GM10266 (cell line): ENCODE data around the gene GLYR1.

Source experiments
- DNase-seq: peaks from one replicate; pipeline ENCODE4 v3.0.0; 2012; ENCODE audit errors: extremely low spot score
- TF ChIP-seq, protein P1 (sequence below): IDR thresholded peaks from 2 replicates; pipeline ENCODE4 v1.5.1; 2012; ENCODE audit warnings: mild to moderate bottlenecking, low read depth; ENCODE audit not compliant: control insufficient read depth, insufficient read depth; ENCODE audit errors: missing control alignments

Gene GLYR1

DNA sequence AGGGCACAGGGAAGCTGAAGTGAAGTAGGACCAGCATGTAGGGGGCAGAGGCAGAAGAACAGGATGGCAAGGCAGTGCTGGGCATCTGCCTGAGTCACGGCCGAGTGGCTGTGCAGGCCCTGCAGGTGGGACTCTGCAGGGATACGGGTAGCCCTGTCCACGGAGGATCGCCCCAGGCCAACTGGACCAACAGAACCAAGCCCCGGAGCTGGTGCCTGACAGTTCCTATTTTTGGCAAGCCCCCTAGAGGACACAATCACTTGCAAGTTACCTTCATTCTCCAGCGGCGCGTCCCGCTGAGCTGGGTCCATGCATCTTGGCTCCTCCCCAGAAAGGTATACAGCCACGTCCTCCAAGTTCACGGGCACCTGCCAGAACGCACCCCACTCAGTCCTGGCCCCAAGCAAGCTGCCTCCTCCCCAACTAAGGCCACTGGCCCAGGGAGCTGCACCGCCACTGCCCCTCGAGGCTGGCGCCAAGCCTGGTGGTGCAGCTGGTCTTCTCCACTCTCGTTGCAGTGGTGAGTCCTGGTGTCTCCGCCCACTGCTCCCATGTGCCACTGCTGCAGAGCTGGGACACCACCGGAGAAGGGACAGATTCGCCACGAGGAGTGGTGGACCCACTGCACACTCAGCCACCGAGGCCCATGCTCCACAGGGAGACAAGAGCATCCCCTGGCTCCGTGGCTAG is 86.7 kb downstream of the GLYR1 start:
- no peak for DNase-seq
- TF ChIP-seq, protein P1, sequence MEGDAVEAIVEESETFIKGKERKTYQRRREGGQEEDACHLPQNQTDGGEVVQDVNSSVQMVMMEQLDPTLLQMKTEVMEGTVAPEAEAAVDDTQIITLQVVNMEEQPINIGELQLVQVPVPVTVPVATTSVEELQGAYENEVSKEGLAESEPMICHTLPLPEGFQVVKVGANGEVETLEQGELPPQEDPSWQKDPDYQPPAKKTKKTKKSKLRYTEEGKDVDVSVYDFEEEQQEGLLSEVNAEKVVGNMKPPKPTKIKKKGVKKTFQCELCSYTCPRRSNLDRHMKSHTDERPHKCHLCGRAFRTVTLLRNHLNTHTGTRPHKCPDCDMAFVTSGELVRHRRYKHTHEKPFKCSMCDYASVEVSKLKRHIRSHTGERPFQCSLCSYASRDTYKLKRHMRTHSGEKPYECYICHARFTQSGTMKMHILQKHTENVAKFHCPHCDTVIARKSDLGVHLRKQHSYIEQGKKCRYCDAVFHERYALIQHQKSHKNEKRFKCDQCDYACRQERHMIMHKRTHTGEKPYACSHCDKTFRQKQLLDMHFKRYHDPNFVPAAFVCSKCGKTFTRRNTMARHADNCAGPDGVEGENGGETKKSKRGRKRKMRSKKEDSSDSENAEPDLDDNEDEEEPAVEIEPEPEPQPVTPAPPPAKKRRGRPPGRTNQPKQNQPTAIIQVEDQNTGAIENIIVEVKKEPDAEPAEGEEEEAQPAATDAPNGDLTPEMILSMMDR: no peak

DNA sequence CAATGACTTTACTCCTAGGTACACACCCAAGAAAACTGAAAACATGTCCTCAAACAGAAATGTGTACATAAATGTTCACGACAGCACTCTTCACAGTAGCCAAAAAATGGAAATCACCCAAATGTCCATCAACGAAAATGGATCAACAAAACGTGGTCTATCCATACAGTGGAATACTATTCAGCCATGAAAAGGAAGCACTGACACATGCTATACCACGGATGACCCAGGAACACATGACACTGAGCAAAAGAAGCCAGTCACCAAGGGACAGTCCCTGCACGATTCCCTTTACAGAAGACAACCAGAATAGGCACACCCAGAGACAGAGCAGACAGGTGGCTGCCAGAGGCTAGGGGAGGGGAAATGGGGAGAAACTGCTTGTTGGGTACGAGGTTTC is 91.4 kb downstream of the GLYR1 start:
- TF ChIP-seq, protein P1: no peak

DNA sequence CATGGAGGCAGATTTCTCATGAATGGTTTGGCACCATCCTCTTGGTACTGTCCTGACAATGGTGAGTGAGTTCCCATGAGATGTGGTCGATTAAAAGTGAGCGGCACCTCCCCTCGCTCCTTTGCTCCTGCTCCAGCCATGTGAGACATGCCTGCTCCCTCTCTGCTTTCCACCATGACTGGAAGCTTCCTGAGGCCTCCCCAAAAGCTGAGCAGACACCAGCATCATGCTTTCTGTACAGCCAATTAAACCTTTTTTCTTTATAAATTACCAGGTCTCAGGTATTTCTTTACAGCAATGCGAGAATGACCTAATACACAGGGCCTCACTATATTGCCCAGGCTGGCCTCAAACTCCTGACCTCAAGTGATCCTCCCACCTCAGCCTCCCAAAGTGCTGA is 92.2 kb downstream of the GLYR1 start:
- TF ChIP-seq, protein P1: no peak
- DNase-seq: no peak

More for the DNA sequence above, 91.4 kb downstream of the GLYR1 start:
- DNase-seq: no peak

DNA sequence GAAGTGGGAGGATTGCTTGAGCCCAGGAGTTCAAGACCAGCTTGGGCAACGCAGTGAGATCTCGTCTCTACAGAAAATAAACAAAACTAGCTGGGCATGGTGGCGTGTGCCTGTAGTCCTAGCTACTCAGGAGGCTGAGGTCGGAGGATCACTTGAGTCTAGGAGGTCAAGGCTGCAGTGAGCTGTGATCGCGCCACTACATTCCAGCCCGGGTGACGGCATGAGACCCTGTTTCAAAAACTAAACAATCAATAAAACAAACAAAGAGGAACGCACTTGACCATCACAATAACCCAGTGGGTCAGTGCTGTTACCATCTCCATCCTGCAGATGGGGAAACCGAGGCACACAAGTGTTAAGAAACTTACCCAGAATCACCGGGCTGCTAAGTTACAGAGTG is 93.9 kb downstream of the GLYR1 start:
- TF ChIP-seq, protein P1: no peak
- no peak for DNase-seq
